ENCODE data around the gene TRPC4.

Gene TRPC4

GRCh38 chr13:37701306-37701705 lies 168.3 kb downstream of the TRPC4 start:
- in situ Hi-C loops (cut with HindIII; ENCODE audit: low pct_unique_long_range_greater_than_20kb, low sequenced_read_pairs): no loop called here
- no peak for TF ChIP-seq JUND (IDR thresholded peaks at IDR 0.05; ENCODE audit: low read depth)
- DNase-seq (ENCODE audit: low read depth in 1 of 2, low spot score in 1 of 2): no peak

- no peak for DNase-seq (ENCODE audit: low read depth in 1 of 2, low spot score in 1 of 2)
- in situ Hi-C loops (cut with HindIII; ENCODE audit: low pct_unique_long_range_greater_than_20kb, low sequenced_read_pairs): no loop called here
- TF ChIP-seq JUND (IDR thresholded peaks at IDR 0.05; ENCODE audit: low read depth): no peak
Observed at GRCh38 chr13:37700887-37701286, 168.7 kb downstream of the TRPC4 start.

DNA sequence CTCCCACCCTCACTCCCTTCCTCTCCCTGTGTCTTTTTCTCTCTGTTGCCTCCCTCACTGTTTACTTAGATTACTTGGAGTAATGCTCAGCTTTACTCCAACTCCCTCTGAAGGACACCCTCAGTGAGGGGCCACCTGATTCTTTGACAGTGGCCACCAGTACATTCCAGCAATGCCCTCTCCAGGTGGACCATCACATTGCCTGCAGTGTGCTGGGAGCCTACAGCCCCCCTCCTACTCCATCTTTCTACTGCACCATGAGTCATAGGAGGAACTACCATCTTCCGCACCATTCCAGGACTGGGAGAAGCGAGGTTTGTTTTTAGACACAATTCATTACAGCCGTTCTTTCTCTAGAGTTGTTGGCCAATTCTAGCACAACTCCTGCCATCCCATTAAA lies 174.4 kb downstream of the TRPC4 start:
- DNase-seq (ENCODE audit: low read depth in 1 of 2, low spot score in 1 of 2): no peak
- no peak for TF ChIP-seq JUND (IDR thresholded peaks at IDR 0.05; ENCODE audit: low read depth)
- in situ Hi-C loops (cut with HindIII; ENCODE audit: low pct_unique_long_range_greater_than_20kb, low sequenced_read_pairs): no loop called here

- in situ Hi-C loops (cut with HindIII; ENCODE audit: low pct_unique_long_range_greater_than_20kb, low sequenced_read_pairs): no loop called here
- no peak for TF ChIP-seq JUND (IDR thresholded peaks at IDR 0.05; ENCODE audit: low read depth)
- DNase-seq (ENCODE audit: low read depth in 1 of 2, low spot score in 1 of 2): no peak
Observed at GRCh38 chr13:37690361-37690760, 179.2 kb downstream of the TRPC4 start.

GRCh38 chr13:37686501-37686900 lies 183.1 kb downstream of the TRPC4 start:
- no peak for DNase-seq (ENCODE audit: low read depth in 1 of 2, low spot score in 1 of 2)
- no peak for TF ChIP-seq JUND (IDR thresholded peaks at IDR 0.05; ENCODE audit: low read depth)
- in situ Hi-C loops (cut with HindIII; ENCODE audit: low pct_unique_long_range_greater_than_20kb, low sequenced_read_pairs): no loop called here

GRCh38 chr13:37685206-37685605 lies 184.4 kb downstream of the TRPC4 start:
- no peak for DNase-seq (ENCODE audit: low read depth in 1 of 2, low spot score in 1 of 2)
- TF ChIP-seq JUND (IDR thresholded peaks at IDR 0.05; ENCODE audit: low read depth): no peak
- in situ Hi-C loops (cut with HindIII; ENCODE audit: low pct_unique_long_range_greater_than_20kb, low sequenced_read_pairs): no loop called here

DNA sequence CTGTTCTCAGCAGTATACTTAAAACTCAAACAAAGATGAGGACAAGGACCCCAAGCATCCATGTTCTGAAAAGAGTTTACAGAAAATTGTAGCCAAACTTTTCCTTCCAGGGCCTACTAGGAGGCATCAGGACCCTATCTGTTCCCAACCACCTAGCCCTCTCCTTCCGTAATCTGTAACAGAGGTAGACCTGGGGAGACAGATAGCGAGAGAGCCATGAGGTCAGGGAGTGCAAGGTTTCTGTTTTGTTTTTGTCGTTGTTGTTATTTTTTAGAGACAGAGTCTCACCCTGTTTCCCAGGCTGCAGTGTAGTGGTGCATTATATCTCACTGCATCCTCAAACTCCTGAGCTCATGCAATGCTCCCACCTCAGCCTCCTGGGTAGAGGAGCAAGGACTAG lies 187.1 kb downstream of the TRPC4 start:
- in situ Hi-C loops (cut with HindIII; ENCODE audit: low pct_unique_long_range_greater_than_20kb, low sequenced_read_pairs): no loop called here
- no peak for DNase-seq (ENCODE audit: low read depth in 1 of 2, low spot score in 1 of 2)
- no peak for TF ChIP-seq JUND (IDR thresholded peaks at IDR 0.05; ENCODE audit: low read depth)

DNA sequence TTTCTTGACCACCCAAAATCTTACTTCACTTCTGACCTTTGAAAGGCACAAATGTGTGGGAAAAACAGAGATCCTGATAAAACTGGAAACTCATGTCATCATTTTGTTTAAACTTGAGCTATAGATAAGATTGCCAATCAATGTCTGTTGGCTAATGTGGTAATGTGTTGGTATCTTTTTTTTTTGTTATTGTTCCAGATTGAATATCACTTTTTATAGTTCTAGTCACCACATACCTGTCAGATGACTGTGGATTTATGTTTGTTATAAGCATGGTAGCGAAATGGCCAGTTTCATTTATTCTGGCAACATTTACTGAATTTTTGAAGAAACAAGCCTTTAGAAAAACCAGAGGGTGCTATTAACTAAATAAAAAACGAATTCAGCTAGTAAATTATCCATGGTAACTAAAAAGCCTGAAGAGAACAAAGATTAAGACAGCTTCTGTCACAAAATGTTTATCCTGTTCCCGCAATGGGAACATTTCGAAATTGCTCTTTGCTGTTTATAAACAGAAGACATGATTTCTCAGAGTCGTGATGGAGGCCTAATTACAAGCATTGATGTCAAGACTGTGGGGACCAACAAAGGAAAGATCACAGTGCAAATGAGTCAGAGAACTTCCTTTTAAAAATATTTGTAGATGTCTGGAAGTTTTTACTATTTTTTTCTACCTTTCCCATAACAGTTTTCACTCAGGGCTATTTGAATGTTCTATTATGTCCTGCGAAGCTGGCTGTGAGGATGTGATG lies 188.1 kb downstream of the TRPC4 start:
- no peak for DNase-seq (ENCODE audit: low read depth in 1 of 2, low spot score in 1 of 2)
- in situ Hi-C loops (cut with HindIII; ENCODE audit: low pct_unique_long_range_greater_than_20kb, low sequenced_read_pairs): no loop called here
- no peak for TF ChIP-seq JUND (IDR thresholded peaks at IDR 0.05; ENCODE audit: low read depth)

DNA sequence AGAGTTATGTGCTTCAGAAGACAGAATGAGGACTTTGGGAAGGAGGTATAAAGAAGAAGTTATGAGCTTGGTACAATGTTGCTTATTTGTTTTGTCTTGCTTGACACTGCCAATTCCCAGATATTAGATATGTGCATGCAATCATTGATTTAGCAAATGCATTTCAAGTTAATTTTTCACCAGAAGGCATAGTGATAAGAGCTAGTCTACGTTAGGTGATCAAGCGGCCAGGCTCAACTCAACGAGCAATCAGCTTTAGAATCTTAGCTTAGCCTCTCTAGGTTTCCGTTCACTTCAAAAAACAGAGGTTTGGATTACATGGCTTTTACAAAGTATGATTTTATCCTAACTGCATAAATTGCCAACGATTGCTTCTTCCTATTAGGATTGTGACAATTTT lies 189.4 kb downstream of the TRPC4 start:
- no peak for DNase-seq (ENCODE audit: low read depth in 1 of 2, low spot score in 1 of 2)
- in situ Hi-C loops (cut with HindIII; ENCODE audit: low pct_unique_long_range_greater_than_20kb, low sequenced_read_pairs): no loop called here
- TF ChIP-seq JUND (IDR thresholded peaks at IDR 0.05; ENCODE audit: low read depth): no peak

GRCh38 chr13:37679043-37679442 lies 190.5 kb downstream of the TRPC4 start:
- DNase-seq (ENCODE audit: low read depth in 1 of 2, low spot score in 1 of 2): no peak
- in situ Hi-C loops (cut with HindIII; ENCODE audit: low pct_unique_long_range_greater_than_20kb, low sequenced_read_pairs): no loop called here
- TF ChIP-seq JUND (IDR thresholded peaks at IDR 0.05; ENCODE audit: low read depth): no peak

DNA sequence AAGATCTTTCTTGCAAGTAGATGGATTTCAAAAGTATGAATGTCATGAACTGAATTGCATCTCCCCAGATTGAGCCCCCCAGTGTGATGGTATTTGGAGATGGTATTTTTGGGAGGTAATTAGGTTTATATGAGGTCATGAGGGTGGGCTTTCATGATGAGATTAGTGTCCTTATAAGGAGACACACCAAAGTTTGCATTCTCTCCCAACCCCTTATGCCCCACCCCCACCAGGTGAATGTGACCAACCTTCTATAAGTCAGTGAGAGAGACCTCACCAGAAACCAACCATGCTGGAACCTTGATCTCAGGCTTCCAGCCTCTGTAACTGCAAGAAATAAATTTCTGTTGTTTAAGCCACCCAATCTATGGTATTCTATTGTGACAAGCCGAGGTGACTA lies 199.7 kb downstream of the TRPC4 start:
- TF ChIP-seq JUND (IDR thresholded peaks at IDR 0.05; ENCODE audit: low read depth): no peak
- no peak for DNase-seq (ENCODE audit: low read depth in 1 of 2, low spot score in 1 of 2)
- in situ Hi-C loops (cut with HindIII; ENCODE audit: low pct_unique_long_range_greater_than_20kb, low sequenced_read_pairs): no loop called here

GRCh38 chr13:37667702-37668101 lies 201.9 kb downstream of the TRPC4 start:
- DNase-seq (ENCODE audit: low read depth in 1 of 2, low spot score in 1 of 2): no peak
- in situ Hi-C loops (cut with HindIII; ENCODE audit: low pct_unique_long_range_greater_than_20kb, low sequenced_read_pairs): no loop called here
- no peak for TF ChIP-seq JUND (IDR thresholded peaks at IDR 0.05; ENCODE audit: low read depth)

GRCh38 chr13:37666036-37666435 lies 203.5 kb downstream of the TRPC4 start:
- in situ Hi-C loops (cut with HindIII; ENCODE audit: low pct_unique_long_range_greater_than_20kb, low sequenced_read_pairs): no loop called here
- no peak for DNase-seq (ENCODE audit: low read depth in 1 of 2, low spot score in 1 of 2)

DNA sequence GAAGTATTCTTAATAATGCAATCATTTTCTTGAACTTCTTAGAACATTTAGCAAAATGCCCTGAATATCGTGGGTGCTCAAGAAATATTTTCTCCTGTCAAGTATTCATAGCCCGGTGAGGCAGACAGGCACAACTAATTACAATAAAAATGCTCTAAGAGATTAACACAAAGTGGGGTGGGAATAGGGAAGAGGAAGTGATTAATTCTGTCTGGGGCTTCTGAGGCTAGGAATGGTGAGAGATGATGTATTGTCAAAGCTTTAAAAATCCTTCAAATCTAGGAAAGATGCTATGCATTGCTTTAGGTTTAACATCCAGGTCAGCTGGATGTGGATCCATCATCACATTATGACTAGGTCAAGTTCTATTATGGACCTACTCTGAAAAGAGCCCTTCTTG lies 204.2 kb downstream of the TRPC4 start:
- no peak for TF ChIP-seq JUND (IDR thresholded peaks at IDR 0.05; ENCODE audit: low read depth)
- in situ Hi-C loops (cut with HindIII; ENCODE audit: low pct_unique_long_range_greater_than_20kb, low sequenced_read_pairs): no loop called here
- DNase-seq (ENCODE audit: low read depth in 1 of 2, low spot score in 1 of 2): no peak

More at GRCh38 chr13:37666036-37666435, 203.5 kb downstream of the TRPC4 start:
- no peak for TF ChIP-seq JUND (IDR thresholded peaks at IDR 0.05; ENCODE audit: low read depth)

All from T47D (cell line).